Stomach (tissue), 4 donors: ENCODE data around the gene CRAMP1.

Experiments
- POLR2A ChIP-seq, 4 donors: fragments of 450-650 bp; IDR thresholded peaks; one replicate each; pipeline ENCODE4 v1.6.1; 2016; ENCODE audit warnings: antibody characterized with exemption in 4 of 4, control low read depth in 2 of 4, mild to moderate bottlenecking in 1 of 4, moderate library complexity in 1 of 4
- TF ChIP-seq, protein P1 (sequence below), 7 experiments: fragments of 450-650 bp in 4 of 7; fragments of 200-600 bp in 3 of 7; sonication (generic) in 3 of 7; IDR thresholded peaks; one replicate each; pipeline ENCODE4 v1.5.1; 2016 to 2019; ENCODE audit warnings: antibody characterized with exemption in 7 of 7, control low read depth in 2 of 7, mild to moderate bottlenecking in 1 of 7

DNA sequence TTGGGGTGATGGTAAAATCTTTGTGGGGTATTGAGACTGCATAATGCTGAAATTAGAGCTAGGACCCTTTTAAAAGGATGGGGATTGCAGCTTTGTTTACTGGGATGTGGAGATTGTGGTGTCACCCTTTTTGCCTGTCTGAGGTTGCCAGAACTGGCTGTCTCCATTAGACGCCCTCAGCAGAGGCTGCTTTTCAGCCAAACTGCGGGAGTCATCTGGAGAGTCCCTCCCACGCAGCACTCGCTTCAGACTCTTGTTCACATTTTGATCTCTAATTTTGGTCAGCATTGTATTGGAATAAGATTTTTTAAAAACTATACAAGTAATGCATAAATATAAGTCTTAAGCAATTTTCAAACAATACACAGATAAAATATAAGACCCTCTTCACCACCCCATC is 38.0 kb downstream of the CRAMP1 start:
- TF ChIP-seq, protein P1, sequence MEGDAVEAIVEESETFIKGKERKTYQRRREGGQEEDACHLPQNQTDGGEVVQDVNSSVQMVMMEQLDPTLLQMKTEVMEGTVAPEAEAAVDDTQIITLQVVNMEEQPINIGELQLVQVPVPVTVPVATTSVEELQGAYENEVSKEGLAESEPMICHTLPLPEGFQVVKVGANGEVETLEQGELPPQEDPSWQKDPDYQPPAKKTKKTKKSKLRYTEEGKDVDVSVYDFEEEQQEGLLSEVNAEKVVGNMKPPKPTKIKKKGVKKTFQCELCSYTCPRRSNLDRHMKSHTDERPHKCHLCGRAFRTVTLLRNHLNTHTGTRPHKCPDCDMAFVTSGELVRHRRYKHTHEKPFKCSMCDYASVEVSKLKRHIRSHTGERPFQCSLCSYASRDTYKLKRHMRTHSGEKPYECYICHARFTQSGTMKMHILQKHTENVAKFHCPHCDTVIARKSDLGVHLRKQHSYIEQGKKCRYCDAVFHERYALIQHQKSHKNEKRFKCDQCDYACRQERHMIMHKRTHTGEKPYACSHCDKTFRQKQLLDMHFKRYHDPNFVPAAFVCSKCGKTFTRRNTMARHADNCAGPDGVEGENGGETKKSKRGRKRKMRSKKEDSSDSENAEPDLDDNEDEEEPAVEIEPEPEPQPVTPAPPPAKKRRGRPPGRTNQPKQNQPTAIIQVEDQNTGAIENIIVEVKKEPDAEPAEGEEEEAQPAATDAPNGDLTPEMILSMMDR (IDR thresholded peaks at IDR 0.05): no peak
- TF ChIP-seq POLR2A (IDR thresholded peaks at IDR 0.05): no peak
